GM19351 (cell line): ENCODE data around the gene NFYA.

Experiments
- ATAC-seq: cut with Tn5 transposase; IDR thresholded peaks from one replicate; pipeline ENCODE4 v1.9.1; 2021; ENCODE audit warnings: mild to moderate bottlenecking, moderate library complexity; ENCODE audit not compliant: unreplicated experiment

NFYA gene

GRCh38 chr6:41071923-41072835 lies 595 bp upstream of the NFYA start, which contains the start of gene OARD1:
TSS of gene OARD1 (minus strand) at chr6:41072356. CDS start at chr6:41071634, 722 bp downstream.
- peak; percentile 69 for ATAC-seq

GRCh38 chr6:41073203-41073967 lies 611 bp downstream of the NFYA start:
- ATAC-seq = peak; percentile 30

- ATAC-seq = no peak
These were observed 1.4 kb downstream of the NFYA start for GRCh38 chr6:41073968-41074691.

DNA sequence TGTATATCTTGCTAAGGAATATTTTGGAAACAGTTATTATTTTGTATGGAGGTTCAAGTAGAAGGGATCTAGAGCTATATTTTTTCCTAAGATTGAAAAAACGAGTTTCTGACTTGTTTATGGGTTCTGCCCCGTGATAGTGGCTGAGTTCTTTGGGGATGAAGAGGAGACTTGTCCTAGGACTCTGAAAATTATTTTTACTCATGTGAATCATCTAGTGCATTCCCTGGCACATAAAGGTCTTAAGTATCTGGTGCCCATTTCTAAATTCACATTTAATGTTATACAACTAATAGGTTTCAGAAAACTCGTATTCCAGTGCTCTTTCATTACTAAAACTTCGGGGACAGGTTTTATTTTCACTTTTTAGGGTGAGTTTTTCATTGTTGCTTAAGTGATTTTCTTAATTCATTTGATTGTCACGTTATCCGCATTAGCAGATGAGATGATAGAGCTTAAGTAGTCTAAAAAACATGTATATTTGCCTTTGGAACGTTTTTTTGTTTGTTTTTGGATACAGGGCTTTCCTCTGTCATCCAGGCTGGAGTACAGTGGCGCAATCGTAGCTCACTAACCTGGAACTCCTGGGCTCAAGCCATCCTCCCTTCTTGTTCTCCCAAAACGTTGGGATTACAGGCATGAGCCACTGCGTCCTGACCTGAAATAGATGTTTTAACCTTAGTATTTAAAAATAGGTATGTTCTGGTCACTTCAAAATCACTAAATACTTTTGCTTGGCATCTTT lies 2.1 kb downstream of the NFYA start:
- no peak for ATAC-seq

GRCh38 chr6:41075651-41076626 lies 3.2 kb downstream of the NFYA start:
- no peak for ATAC-seq

DNA sequence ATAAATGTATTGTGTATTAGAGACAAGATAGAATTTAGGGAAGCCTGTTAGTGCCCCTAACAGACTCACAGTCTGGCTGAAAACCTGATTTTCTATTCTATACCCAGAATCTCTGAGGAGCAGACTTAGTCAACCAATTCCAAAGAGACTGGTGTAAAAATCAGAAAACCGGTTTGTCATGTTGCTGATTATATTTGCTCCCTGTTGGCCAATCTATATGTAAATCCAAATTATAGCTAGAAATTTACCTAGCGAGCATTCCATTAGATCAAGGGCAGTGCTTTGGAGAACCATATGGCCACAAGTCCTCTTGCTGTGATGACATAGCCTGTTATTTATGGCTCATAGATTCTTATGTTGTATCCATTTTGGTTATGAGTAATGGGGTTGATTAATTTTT lies 4.8 kb downstream of the NFYA start:
- ATAC-seq = no peak

DNA sequence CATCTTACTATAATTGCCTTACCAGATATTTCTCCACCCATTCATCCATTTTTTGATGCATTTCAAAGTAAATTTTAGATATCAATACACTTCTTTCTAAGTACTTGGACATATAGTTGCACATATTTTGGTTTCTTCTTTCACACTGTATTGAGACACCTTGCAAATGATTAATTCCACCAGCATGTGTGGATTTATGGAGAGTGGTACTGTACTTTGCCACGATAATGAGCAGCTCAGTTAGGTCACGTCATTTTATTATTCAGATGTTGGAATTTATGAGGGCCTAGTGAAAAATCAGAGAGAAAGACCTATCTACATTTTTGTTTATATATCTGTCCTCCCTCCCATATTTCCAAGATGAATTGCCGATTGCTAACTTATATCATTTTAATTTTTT lies 5.3 kb downstream of the NFYA start:
- no peak for ATAC-seq

GRCh38 chr6:41079080-41079479 lies 6.3 kb downstream of the NFYA start:
- no peak for ATAC-seq

GRCh38 chr6:41080621-41081020 lies 7.8 kb downstream of the NFYA start:
- ATAC-seq = no peak

- no peak for ATAC-seq
These were observed 10.3 kb downstream of the NFYA start for GRCh38 chr6:41083072-41083471.

DNA sequence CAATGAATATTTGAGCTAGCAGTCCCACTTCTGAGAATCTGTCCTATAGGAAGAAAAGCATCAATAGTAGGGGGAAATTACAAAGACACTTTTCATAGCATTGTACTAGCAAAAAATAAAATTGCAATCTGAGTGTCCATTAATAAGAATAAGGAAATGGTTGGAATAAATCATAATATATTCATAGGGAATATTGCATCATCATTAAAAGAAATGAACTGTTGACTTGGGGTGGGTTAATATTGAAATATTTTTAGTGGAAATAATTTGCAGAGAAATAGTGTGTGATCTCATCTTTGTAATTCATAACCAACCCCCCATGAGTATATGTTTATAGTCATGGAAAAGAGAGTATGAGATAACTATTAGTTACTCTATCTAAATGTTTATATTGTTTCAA lies 12.4 kb downstream of the NFYA start:
- no peak for ATAC-seq

DNA sequence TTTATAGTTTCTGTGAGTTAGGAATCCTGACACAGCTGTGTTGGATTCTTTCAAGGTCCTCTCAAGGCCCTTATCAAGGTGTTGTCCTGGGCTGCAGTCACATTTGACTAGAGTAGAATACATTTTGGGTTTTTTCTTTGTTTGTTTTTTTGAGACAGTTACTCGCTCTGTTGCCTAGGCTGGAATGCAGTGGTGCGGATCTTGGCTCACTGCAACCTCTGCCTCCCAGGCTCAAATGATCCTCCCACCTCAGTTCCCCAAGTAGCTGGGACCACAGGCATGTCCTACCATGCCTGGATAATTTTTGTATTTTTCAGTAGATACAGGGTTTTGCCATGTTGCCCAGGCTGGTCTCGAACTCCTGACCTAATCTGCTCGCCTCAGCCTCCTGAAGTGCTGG lies 15.7 kb downstream of the NFYA start:
- ATAC-seq = no peak

- no peak for ATAC-seq
These were observed 18.3 kb downstream of the NFYA start for GRCh38 chr6:41090841-41091761.

- ATAC-seq = no peak
These were observed 19.8 kb downstream of the NFYA start for GRCh38 chr6:41092421-41093140.

DNA sequence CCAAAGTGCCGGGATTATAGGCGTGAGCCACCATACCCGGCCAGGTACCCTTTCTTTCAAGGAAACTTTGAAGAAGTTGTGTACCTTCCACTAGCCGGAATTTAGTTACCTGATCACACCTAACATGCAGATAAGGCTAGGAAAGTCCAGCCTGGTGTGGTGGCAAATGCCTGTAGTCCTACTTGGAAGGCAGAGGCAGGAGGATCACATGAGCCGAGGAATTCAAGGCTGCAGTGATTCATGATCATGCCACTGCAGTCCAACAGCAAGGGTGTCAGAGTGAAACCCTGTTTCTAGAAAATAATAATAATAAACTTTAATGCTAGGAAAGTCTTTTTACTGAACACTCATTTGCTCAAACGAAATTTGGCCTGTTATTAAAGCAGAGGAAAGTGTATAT lies 21.0 kb downstream of the NFYA start:
- no peak for ATAC-seq

DNA sequence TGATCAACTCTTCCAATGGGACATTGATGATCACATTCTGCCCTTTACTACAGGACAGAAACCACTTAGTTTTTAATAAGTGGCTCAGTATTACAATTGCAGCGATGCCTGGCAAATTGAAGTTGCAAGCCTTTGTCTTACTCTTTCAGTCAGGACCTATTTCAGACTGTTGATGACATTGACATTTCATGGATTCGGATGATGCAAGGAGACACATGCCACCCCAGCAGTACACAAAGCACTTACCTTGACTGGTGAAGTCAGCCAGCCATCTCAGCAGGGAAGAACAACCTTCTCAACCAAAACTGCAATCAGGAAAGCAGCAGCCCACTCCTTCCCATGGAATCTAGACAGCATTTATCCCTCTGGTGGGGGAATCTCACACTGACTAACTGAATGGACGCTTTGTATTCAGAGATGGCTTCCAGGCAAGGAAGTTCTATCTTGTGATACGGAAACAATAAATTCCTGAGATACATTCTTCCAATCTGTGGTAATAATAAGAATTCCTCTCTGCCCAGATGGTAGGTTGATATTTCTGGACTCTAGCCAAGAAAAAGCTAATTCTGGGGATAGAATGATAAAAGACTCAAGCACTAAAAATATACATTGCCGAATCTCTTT lies 24.8 kb downstream of the NFYA start:
- ATAC-seq = no peak

- ATAC-seq = no peak
These were observed 25.6 kb downstream of the NFYA start for GRCh38 chr6:41098366-41098765.
